Endothelial cell of umbilical vein (primary cell): ENCODE data around the gene FGD3.

Experiments used
- EZH2 ChIP-seq: IDR thresholded peaks from 2 replicates; pipeline ENCODE4 v1.6.1; 2012; ENCODE audit warnings: borderline replicate concordance, low read depth, mild to moderate bottlenecking, moderate library complexity, low read length, inconsistent platforms; ENCODE audit not compliant: severe bottlenecking
- MYC ChIP-seq: IDR thresholded peaks from one replicate; pipeline ENCODE4 v1.6.1; 2011; ENCODE audit warnings: mild to moderate bottlenecking, low read depth, low read length
- POLR2A ChIP-seq: IDR thresholded peaks from 2 replicates; pipeline ENCODE4 v1.6.1; 2012; ENCODE audit warnings: low read depth, mild to moderate bottlenecking, control low read depth, low read length
- POLR2AphosphoS5 ChIP-seq: IDR thresholded peaks from 2 replicates; pipeline ENCODE4 v1.6.1; 2012; ENCODE audit warnings: low read depth, mild to moderate bottlenecking, control low read depth, low read length, moderate library complexity; ENCODE audit not compliant: insufficient read depth
- TF ChIP-seq, protein P1 (sequence below), 2 donors: IDR thresholded peaks; 1 replicate in 1 of 2; 2 replicates in 1 of 2; pipeline ENCODE4 v1.5.1; 2011; ENCODE audit warnings: low read length in 2 of 2, mild to moderate bottlenecking in 2 of 2, moderate library complexity in 2 of 2, control low read depth in 1 of 2, inconsistent platforms in 1 of 2, low read depth in 1 of 2; ENCODE audit not compliant: insufficient read depth in 1 of 2; ENCODE audit errors: extremely low read depth in 1 of 2

DNA sequence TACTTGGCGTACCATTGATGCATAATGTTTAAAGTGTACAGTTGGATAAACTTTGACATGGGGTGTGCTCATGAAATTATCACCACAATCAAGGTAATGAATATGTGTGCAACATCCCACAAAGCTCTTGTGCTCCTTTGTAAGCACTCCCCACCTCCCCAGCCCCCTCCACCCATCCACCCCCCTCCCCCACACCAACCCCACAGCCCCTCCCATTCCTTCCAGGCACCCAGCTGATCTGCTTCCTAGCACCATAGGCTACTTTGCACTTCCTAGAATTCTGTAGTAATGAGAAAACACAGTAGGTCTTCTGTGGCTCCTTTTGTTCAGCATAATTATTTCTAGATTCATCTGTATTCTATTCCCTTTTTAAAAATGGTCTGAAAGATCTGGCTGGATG is 24.5 kb downstream of the FGD3 start:
- TF ChIP-seq, protein P1, sequence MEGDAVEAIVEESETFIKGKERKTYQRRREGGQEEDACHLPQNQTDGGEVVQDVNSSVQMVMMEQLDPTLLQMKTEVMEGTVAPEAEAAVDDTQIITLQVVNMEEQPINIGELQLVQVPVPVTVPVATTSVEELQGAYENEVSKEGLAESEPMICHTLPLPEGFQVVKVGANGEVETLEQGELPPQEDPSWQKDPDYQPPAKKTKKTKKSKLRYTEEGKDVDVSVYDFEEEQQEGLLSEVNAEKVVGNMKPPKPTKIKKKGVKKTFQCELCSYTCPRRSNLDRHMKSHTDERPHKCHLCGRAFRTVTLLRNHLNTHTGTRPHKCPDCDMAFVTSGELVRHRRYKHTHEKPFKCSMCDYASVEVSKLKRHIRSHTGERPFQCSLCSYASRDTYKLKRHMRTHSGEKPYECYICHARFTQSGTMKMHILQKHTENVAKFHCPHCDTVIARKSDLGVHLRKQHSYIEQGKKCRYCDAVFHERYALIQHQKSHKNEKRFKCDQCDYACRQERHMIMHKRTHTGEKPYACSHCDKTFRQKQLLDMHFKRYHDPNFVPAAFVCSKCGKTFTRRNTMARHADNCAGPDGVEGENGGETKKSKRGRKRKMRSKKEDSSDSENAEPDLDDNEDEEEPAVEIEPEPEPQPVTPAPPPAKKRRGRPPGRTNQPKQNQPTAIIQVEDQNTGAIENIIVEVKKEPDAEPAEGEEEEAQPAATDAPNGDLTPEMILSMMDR (IDR thresholded peaks at IDR 0.05; ENCODE audit: extremely low read depth in 1 of 2, insufficient read depth in 1 of 2, low read depth in 1 of 2, low read length in 2 of 2): no peak
- TF ChIP-seq POLR2A (no peak), POLR2AphosphoS5 (no peak), EZH2 (no peak), MYC (no peak)
